Activated T-helper 2 cell treated with anti-CD3 and anti-CD28 coated beads, Interferon-gamma antibody, Interleukin-2, Interleukin-4, amounts not matched to agents 10 μg/mL and 5 μg/mL and 100 μg/mL, durations not matched to agents 14 hours and 24 hours and 36 hours (primary cell): ENCODE results near the gene MGLL. TPM values are rescaled to one million over a fixed set of nuclear protein-coding genes. Genes with fewer than 3 reads are reported as not detected.

Source experiments
- DNase-seq: peaks from one replicate; pipeline ENCODE4 v3.0.0; 2021; ENCODE audit warnings: low spot score
- H3K27ac Mint-ChIP-seq: one replicate; pipeline ENCODE4 v1.8.0; 2021; ENCODE audit warnings: mixed read lengths
- H3K27me3 Mint-ChIP-seq: one replicate; pipeline ENCODE4 v1.8.0; 2021; ENCODE audit warnings: low read depth, mixed read lengths
- H3K36me3 Mint-ChIP-seq: one replicate; pipeline ENCODE4 v1.8.0; 2021; ENCODE audit warnings: low read depth, mixed read lengths
- H3K4me1 Mint-ChIP-seq: one replicate; pipeline ENCODE4 v1.8.0; 2021; ENCODE audit warnings: low read depth, mixed read lengths
- H3K4me3 Mint-ChIP-seq: one replicate; pipeline ENCODE4 v1.8.0; 2021; ENCODE audit warnings: low read depth, mild to moderate bottlenecking, moderate library complexity, mixed read lengths
- H3K9me3 Mint-ChIP-seq: one replicate; pipeline ENCODE4 v1.8.0; 2021; ENCODE audit warnings: mixed read lengths
- intact Hi-C: fragments of 100-400 bp; cut with micrococcal nuclease; formaldehyde crosslinking; loops from one replicate; pipeline ENCODE4 v1.15.1; 2023
- total RNA-seq: library from RNA; stranded (reverse); gene quantifications from 2 replicates; pipeline ENCODE4 v1.2.3, GENCODE V29; 2022

The MGLL gene
- total RNA-seq, 1 donor from 2014 or later: 6.6 TPM

DNA sequence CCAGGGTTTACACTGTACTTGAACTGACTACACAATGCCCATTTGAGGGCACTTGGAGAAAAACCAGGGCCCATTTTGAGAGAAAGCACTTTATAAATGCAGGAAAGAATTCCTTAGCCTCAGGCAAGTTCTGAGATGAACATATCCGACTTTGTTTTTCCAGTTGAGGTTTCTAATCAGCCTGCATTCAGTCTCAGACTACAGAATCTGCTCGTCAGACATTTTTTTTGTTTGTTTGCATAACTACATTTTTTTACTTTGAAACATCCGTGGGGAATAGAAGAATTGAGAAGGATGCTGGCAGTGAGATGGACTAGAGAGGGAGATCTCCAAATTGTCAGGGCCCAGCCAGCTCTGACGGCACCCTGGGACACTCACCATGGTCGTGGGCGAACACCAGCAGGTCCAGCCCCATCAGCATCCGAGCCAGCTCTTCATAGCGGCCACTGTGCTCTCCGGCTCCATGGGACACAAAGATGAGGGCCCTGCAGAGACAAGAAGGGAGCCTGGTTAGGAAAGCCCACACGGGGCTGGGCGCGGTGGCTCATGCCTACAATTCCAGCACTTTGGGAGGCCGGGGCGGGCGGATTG lies 40.8 kb downstream of the MGLL start:
- Mint-ChIP-seq H3K9me3 (peaks cover 10% of the 10 kb centered on the region), H3K36me3 (peaks cover 9% of the 10 kb centered on the region), H3K4me3 (no peak overlapping the region), H3K27me3 (peaks cover 1% of the 10 kb centered on the region), H3K4me1 (peaks cover 13% of the 10 kb centered on the region), H3K27ac (no peak overlapping the region)
- DNase-seq: no peak
- intact Hi-C loops: no loop called here

- H3K27me3 Mint-ChIP-seq: peaks cover 1% of the 10 kb centered on the region
- intact Hi-C loops: no loop called here
- no peak overlapping the region for H3K27ac Mint-ChIP-seq
- H3K36me3 Mint-ChIP-seq: peaks cover 9% of the 10 kb centered on the region
- peaks cover 15% of the 10 kb centered on the region for H3K4me1 Mint-ChIP-seq
- DNase-seq: no peak
- peaks cover 10% of the 10 kb centered on the region for H3K9me3 Mint-ChIP-seq
- no peak overlapping the region for H3K4me3 Mint-ChIP-seq
Measured at GRCh38 chr3:127780536-127781400, 41.5 kb downstream of the MGLL start.

GRCh38 chr3:127779747-127780146 lies 42.6 kb downstream of the MGLL start:
- no peak overlapping the region for H3K4me3 Mint-ChIP-seq
- no peak for DNase-seq
- H3K27me3 Mint-ChIP-seq: peaks cover 1% of the 10 kb centered on the region
- peaks cover 10% of the 10 kb centered on the region for H3K9me3 Mint-ChIP-seq
- H3K27ac Mint-ChIP-seq: no peak overlapping the region
- H3K4me1 Mint-ChIP-seq: peaks cover 21% of the 10 kb centered on the region
- intact Hi-C loops: no loop called here
- H3K36me3 Mint-ChIP-seq: peaks cover 9% of the 10 kb centered on the region

GRCh38 chr3:127777921-127778656 lies 44.2 kb downstream of the MGLL start:
- Mint-ChIP-seq H3K36me3 (peaks cover 9% of the 10 kb centered on the region), H3K27ac (no peak overlapping the region), H3K9me3 (peaks cover 10% of the 10 kb centered on the region)

GRCh38 chr3:127777332-127777731 lies 45.0 kb downstream of the MGLL start:
- H3K4me3 Mint-ChIP-seq: no peak overlapping the region

More at GRCh38 chr3:127777921-127778656, 44.2 kb downstream of the MGLL start:
- intact Hi-C loops: no loop called here
- DNase-seq: no peak
- H3K27me3 Mint-ChIP-seq: peaks cover 1% of the 10 kb centered on the region
- H3K4me3 Mint-ChIP-seq: no peak overlapping the region
- peaks cover 21% of the 10 kb centered on the region for H3K4me1 Mint-ChIP-seq

DNA sequence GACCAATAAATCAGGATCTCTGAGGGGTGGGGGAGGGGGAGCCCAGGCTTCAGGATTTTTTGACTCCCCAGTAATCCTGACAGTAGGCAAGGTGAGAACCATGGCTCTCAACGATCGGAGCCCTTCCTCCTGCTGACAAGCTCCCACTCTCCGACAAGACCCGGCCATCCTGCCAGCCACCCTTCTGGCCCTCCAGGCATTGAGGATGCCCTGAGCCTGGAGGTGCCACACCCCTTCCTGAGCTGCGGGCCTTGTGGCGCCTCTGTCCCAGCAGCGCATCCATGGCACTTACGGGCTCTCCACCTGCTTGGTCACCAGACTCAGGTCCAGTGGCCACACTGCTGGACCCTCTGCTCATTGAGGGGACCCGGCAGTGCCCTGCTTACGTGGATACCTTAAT lies 46.0 kb downstream of the MGLL start:
- peaks cover 21% of the 10 kb centered on the region for H3K4me1 Mint-ChIP-seq
- peaks cover 10% of the 10 kb centered on the region for H3K9me3 Mint-ChIP-seq
- H3K4me3 Mint-ChIP-seq: no peak overlapping the region
- intact Hi-C loops: no loop called here
- no peak for DNase-seq
- H3K36me3 Mint-ChIP-seq: peaks cover 9% of the 10 kb centered on the region
- no peaks in the 10 kb centered on the region for H3K27me3 Mint-ChIP-seq
- H3K27ac Mint-ChIP-seq: no peak overlapping the region

More at GRCh38 chr3:127777332-127777731, 45.0 kb downstream of the MGLL start:
- Mint-ChIP-seq H3K27me3 (peaks cover under 1% of the 10 kb centered on the region), H3K27ac (no peak overlapping the region), H3K9me3 (peaks cover 10% of the 10 kb centered on the region), H3K4me1 (peaks cover 21% of the 10 kb centered on the region), H3K36me3 (peaks cover 9% of the 10 kb centered on the region)
- intact Hi-C loops: no loop called here
- no peak for DNase-seq

GRCh38 chr3:127775398-127776109 lies 46.8 kb downstream of the MGLL start:
- H3K4me3 Mint-ChIP-seq: no peak overlapping the region

GRCh38 chr3:127774647-127775046 lies 47.7 kb downstream of the MGLL start:
- Mint-ChIP-seq H3K27ac (no peak overlapping the region), H3K4me3 (no peak overlapping the region), H3K9me3 (peaks cover 10% of the 10 kb centered on the region), H3K4me1 (peaks cover 18% of the 10 kb centered on the region), H3K27me3 (no peaks in the 10 kb centered on the region), H3K36me3 (peaks cover 9% of the 10 kb centered on the region)
- intact Hi-C loops: no loop called here
- no peak for DNase-seq

More at GRCh38 chr3:127775398-127776109, 46.8 kb downstream of the MGLL start:
- peaks cover 21% of the 10 kb centered on the region for H3K4me1 Mint-ChIP-seq
- peaks cover 10% of the 10 kb centered on the region for H3K9me3 Mint-ChIP-seq
- intact Hi-C loops: no loop called here
- H3K27ac Mint-ChIP-seq: no peak overlapping the region
- no peaks in the 10 kb centered on the region for H3K27me3 Mint-ChIP-seq
- peaks cover 9% of the 10 kb centered on the region for H3K36me3 Mint-ChIP-seq
- DNase-seq: no peak

GRCh38 chr3:127773752-127774395 lies 48.4 kb downstream of the MGLL start:
- Mint-ChIP-seq H3K9me3 (peaks cover 10% of the 10 kb centered on the region), H3K27ac (no peak overlapping the region), H3K4me3 (no peak overlapping the region), H3K4me1 (peaks cover 15% of the 10 kb centered on the region), H3K36me3 (peaks cover 7% of the 10 kb centered on the region), H3K27me3 (no peaks in the 10 kb centered on the region)
- no peak for DNase-seq
- intact Hi-C loops: no loop called here

DNA sequence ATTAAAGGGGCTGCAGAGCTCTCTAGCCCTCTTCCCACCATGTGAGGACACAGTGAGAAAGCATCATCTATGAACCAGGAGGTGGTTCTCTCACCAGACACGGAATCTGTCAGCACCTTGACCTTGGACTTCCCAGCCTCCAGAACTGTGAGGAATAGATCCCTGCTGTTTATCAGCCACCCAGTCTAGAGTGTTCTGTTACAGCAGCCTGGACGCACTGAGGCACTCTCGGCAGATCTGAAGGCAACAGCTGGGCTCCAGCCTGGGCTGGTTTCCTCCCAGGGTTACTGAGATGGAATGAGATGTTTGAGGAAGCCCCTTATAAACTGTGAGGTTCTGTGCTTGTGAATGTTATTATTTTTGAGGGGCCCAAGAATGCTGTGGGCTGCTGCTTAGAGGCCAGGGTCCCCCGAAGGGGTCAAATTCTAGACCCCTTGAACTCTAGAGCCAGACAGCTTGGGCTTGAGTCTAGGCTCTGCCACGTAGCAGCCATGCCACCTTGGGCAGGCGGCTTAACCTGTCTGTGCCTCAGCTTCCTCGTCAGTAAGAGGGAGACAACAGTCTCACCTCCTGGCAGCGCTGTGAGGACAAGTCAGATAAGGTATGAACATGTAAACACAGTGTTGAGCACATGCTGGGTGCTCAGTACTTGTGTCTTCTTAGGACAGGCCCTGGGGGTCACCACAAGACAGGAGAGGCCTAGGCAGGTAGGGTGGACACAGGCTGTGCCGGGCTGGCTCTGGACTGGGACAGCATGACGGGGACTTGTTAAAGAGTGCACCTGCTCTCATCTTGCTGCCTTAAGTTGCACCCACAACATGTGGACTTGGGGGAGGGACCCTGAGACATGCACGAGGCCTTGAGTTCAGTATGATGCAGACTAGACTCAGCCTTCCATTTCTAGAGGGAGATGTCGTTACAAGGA lies 49.2 kb downstream of the MGLL start:
- Mint-ChIP-seq H3K4me3 (no peak overlapping the region), H3K27me3 (peaks cover 3% of the 10 kb centered on the region), H3K9me3 (peaks cover 10% of the 10 kb centered on the region), H3K4me1 (peaks cover 20% of the 10 kb centered on the region), H3K36me3 (peaks cover 7% of the 10 kb centered on the region), H3K27ac (no peak overlapping the region)
- DNase-seq: no peak
- intact Hi-C loops: no loop called here

GRCh38 chr3:127772273-127772672 lies 50.0 kb downstream of the MGLL start:
- Mint-ChIP-seq H3K4me3 (no peak overlapping the region), H3K4me1 (peaks cover 19% of the 10 kb centered on the region), H3K9me3 (peaks cover 6% of the 10 kb centered on the region), H3K27me3 (peaks cover 3% of the 10 kb centered on the region), H3K36me3 (peaks cover 4% of the 10 kb centered on the region), H3K27ac (no peak overlapping the region)
- DNase-seq: no peak
- intact Hi-C loops: no loop called here
